HEK293 (cell line): ENCODE measurements around the gene AMD1.

Experiments
- YY1 ChIP-seq: fragments of 450-650 bp; formaldehyde crosslinking; IDR thresholded peaks from 2 replicates; pipeline ENCODE4 v1.5.1; 2018; ENCODE audit warnings: missing biosample characterization, missing genetic modification characterization
- ZNF18 ChIP-seq: fragments of 450-650 bp; formaldehyde crosslinking; IDR thresholded peaks from 2 replicates; pipeline ENCODE4 v1.5.1; 2016; ENCODE audit warnings: missing biosample characterization, missing genetic modification characterization
- TF ChIP-seq, protein P1 (sequence below): fragments of 450-650 bp; formaldehyde crosslinking; IDR thresholded peaks from 2 replicates; pipeline ENCODE4 v1.5.1; 2017; ENCODE audit warnings: missing biosample characterization, missing genetic modification characterization
- TF ChIP-seq, protein P2 (sequence below): fragments of 450-650 bp; formaldehyde crosslinking; IDR thresholded peaks from 2 replicates; pipeline ENCODE4 v1.5.1; 2016; ENCODE audit warnings: missing biosample characterization, missing genetic modification characterization

DNA sequence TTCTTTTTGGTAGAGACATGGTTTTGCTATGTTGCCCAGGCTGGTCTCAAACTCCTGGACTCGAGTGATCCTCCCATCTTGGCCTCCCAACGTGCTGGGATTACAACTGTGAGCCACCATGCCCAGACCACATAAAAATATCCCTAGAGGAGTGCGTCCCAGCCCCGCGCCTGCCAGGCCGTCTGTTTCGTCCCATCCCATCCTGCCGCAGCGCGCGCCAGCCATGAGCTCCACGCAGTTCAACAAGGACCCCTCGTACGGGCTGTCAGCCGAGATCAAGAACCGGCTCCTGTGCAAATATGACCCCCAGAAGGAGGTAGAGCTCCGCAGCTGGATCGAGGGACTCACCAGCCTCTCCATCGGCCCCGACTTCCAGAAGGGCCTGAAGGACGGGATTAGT is 16.6 kb upstream of the AMD1 start:
- TF ChIP-seq ZNF18 (tag by site-specific recombination) (no peak), YY1 (tag by site-specific recombination) (no peak)
- TF ChIP-seq, protein P1, sequence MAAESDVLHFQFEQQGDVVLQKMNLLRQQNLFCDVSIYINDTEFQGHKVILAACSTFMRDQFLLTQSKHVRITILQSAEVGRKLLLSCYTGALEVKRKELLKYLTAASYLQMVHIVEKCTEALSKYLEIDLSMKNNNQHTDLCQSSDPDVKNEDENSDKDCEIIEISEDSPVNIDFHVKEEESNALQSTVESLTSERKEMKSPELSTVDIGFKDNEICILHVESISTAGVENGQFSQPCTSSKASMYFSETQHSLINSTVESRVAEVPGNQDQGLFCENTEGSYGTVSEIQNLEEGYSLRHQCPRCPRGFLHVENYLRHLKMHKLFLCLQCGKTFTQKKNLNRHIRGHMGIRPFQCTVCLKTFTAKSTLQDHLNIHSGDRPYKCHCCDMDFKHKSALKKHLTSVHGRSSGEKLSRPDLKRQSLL (tag by site-specific recombination), result no peak
- TF ChIP-seq, protein P2, sequence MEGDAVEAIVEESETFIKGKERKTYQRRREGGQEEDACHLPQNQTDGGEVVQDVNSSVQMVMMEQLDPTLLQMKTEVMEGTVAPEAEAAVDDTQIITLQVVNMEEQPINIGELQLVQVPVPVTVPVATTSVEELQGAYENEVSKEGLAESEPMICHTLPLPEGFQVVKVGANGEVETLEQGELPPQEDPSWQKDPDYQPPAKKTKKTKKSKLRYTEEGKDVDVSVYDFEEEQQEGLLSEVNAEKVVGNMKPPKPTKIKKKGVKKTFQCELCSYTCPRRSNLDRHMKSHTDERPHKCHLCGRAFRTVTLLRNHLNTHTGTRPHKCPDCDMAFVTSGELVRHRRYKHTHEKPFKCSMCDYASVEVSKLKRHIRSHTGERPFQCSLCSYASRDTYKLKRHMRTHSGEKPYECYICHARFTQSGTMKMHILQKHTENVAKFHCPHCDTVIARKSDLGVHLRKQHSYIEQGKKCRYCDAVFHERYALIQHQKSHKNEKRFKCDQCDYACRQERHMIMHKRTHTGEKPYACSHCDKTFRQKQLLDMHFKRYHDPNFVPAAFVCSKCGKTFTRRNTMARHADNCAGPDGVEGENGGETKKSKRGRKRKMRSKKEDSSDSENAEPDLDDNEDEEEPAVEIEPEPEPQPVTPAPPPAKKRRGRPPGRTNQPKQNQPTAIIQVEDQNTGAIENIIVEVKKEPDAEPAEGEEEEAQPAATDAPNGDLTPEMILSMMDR (tag by site-specific recombination), result no peak
